Stimulated activated CD8-positive, alpha-beta memory T cell treated with anti-CD3 and anti-CD28 coated beads, Interleukin-7, amount 100 ng/mL, for 4 hours (primary cell): Measurements from ENCODE around the gene EMP2.
"Not testable (repeated sequence)": the region's sequence is repeated elsewhere in the genome, so short reads cannot be mapped to it uniquely, and the experiment has no call there.

ENCODE experiments used
- DNase-seq, 2 donors: peaks; one replicate each; pipeline ENCODE4 v3.0.0-alpha.2; 2020; ENCODE audit warnings: low read depth in 2 of 2

Gene EMP2

GRCh38 chr16:10552281-10552680 lies 28.1 kb downstream of the EMP2 start:
- DNase-seq = no peak

- no peak for DNase-seq
Observed at GRCh38 chr16:10551881-10552280, 28.5 kb downstream of the EMP2 start.

- DNase-seq = no peak
Observed at GRCh38 chr16:10548404-10548803, 32.0 kb downstream of the EMP2 start.

GRCh38 chr16:10547708-10548107 lies 32.7 kb downstream of the EMP2 start:
- DNase-seq = no peak

DNA sequence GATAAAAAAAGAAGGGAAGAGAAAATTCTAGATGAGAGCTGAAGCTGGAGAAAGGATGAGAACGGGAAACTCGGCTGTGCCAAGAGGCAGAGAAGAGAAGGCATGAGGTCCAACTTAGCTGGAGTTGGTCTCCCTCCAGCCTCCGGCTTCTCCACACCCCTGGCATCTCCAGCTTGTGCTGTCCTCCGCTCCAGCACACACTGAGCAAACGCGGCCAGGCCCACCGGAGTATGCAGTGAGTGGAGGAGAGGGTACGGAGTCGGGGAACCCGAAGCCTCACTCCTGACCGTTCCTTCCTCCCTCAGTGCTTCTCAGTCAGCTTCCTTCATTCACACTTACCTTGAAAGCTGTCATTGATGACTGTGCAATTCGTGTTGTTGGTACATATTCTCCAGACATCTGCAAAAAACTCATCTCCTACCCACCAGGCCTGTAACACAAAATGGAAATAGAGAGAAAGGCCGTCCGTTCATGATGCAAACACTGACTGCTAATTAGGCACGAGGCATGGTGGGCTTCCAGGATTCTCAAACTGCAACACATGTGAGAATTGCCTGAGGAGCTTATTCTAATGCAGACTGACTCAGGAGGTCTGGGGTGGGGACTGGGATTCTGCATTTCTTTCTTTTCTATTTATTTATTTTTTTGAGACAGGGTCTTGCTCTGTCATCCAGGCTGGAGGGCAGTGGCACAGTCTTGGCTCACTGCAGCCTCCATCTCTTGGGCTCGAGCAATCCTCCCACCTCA lies 37.0 kb downstream of the EMP2 start:
- no peak for DNase-seq

- DNase-seq = no peak
Observed at GRCh38 chr16:10541366-10541765, 39.0 kb downstream of the EMP2 start.

- no peak for DNase-seq
Observed at GRCh38 chr16:10539793-10540192, 40.6 kb downstream of the EMP2 start.

DNA sequence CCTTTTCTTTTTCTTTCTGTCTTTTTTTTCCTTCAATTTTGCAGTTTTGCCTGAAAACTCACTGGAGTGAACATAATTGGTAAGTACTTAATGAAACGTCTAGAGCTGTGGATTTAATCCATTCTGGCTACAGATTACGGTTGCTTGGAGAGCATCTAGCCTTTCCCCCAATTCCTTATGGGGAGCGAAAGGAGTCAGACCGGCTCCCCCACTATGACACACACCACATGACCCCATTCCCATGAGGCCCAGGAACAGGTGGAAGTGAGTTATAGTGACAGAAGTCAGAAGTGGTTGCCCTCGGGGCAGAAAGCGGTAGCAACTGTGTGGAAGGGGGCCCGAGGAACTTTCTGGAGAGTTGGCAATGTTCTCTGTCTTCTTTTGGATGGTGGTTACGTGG lies 41.2 kb downstream of the EMP2 start:
- no peak for DNase-seq

DNA sequence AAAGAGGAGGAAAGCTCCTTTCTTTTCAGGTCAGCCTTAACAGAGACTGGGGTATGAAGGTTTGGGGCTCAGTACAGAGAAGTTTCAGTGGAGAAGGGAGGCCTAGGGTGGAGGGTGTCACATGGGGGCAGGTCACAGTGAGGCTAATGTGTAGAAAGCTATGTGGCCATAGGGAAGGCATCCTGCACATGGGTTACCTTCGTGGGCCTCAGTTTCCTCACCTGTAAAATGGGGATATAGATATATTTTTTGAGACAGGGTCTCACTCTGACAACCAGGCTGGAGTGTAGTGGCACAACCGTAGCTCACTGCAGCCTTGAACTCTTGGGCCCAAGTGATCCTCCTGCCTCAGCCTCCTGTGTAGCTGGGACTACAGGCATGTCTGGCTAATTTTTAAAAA lies 41.8 kb downstream of the EMP2 start:
- DNase-seq = no peak

DNA sequence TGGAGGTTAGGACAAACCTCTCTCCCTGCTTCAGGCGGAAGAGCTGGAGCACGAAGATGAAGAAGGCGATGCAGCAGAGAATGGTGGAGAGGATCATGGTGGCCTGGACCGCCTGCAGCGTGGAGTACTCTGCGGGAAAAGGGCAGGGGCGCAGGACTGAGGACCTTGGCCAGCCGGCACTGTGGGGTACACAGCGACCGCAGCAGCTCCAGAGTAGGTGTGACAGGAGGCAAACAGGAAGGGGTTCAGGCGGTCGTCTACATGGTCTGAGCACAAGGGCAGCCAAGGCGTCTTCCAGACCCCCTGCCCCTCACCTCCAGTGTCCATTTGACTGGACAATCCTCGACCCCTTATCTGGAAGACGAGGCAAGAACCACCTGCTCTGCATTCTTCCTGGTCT lies 42.5 kb downstream of the EMP2 start:
- no peak for DNase-seq

- DNase-seq = no peak
Observed at GRCh38 chr16:10536814-10537389, 43.5 kb downstream of the EMP2 start.

- not testable (repeated sequence) for DNase-seq
Observed at GRCh38 chr16:10536328-10536727, 44.1 kb downstream of the EMP2 start.

DNA sequence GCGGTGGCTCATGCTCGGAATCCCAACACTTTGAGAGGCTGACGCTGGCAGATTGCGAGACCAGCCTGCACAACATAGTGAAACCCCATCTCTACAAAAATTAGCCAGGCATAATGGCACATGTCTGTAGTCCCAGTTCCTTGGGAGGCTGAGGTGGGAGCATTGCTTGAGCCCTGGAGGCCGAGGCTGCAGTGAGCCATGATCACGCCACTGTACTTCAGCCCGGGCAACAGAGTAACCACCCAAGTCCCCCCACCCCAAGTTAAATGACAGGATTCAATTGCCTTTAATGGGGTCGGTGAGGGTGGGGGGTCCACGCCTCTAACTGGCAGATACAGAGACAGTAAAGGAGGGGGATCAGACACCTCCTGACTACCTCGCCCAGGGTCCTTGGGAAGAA lies 44.9 kb downstream of the EMP2 start:
- DNase-seq = no peak

GRCh38 chr16:10534748-10535147 lies 45.6 kb downstream of the EMP2 start:
- DNase-seq = no peak

GRCh38 chr16:10533612-10534011 lies 46.8 kb downstream of the EMP2 start:
- not testable (repeated sequence) for DNase-seq

GRCh38 chr16:10531582-10531981 lies 48.8 kb downstream of the EMP2 start:
- no peak for DNase-seq

DNA sequence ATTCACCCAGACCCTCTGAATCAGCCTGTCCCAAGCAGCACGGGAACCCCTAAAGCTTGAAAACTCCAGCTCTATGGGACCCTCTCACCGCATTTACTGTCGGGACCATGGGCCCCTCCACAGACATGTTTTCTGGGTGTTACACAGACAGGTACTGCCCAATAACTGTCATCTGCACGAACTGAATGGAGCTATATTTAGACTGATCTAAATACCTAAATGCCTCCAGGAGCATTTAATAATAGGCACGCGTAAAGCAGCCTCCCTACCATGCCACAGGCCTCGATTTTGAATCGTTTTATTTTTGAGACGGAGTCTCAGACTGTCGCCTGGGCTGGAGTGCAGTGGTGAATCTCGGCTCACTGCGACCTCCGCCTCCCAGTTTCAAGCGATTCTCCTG lies 49.7 kb downstream of the EMP2 start:
- DNase-seq = no peak

DNA sequence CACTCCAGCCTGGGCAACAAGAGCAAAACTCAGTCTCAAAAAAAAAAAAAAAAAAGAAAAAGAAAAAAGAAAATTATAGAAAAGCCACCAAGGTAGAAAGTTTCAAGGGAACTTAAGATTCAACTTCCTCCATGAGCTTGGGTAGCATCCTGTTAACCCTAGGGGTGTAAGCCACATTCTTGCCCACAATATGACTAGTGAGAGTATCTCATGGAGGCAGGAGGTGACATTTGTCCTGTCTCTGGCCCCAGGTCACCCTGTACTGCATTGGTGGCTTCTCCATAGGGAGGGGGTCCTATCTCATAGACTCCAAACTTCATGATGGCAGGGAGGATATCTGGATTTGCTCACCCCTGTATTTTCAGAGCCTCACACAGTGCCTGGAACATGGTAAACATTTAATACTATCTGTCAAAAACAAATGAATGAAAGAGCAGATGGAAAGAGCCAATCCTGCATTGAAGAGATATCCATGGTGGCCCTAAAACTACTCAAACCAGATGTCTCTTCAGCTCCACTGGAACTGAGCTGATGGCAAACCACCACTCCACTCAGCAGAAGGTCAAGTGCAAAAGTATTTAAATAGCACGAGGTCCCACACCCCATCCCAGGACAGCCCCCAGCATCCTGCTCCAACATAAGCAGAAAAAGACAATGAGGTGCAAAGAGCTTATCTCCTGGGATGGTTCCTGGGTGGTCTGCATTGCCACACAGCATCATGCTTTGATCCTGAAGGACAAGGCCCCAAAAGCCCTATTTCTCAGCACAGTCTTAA lies 50.3 kb downstream of the EMP2 start:
- DNase-seq = no peak

DNA sequence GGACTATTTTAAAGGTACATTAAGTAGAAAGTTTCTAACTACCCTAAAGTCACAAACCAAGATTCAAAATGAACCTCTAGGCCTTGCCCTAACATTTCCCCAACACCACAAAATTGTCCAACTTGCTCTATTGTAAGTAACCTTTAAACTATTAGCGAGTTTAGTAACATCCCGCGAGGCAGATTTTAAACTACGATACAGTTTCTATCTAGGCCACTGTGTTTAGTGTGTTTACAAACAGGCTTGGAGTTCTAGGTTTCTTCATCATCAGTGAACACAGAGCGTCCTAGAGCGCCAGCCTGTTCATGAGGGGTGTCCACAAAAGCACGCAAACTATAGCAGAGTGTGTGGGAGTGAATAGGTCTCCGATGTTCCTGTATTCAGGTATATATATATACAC lies 51.8 kb downstream of the EMP2 start:
- no peak for DNase-seq

GRCh38 chr16:10526962-10527361 lies 53.4 kb downstream of the EMP2 start:
- no peak for DNase-seq

GRCh38 chr16:10525214-10525825 lies 55.1 kb downstream of the EMP2 start:
- no peak for DNase-seq

DNA sequence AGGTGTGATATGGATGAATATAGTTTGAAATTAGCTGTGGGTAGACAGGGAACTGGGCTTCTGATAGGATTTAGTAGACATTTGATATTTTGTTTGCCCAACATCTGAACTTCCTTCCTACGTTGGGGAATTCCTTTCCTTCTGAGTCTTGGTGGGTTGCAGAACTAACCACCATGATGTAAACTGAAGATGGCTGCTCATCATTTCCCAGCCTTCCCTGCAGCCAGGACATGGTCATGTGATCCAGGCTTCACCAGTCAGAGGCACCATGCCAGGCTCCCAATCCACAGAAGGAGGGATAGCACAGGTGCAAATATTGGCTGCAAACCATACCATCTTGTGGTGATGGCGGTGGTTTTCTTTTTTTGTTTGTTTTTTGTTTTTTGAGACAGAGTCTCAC lies 57.4 kb downstream of the EMP2 start:
- DNase-seq = no peak
